Glutamatergic neuron (in vitro differentiated cells): ENCODE results near the gene MID1. TPM values are rescaled to one million over a fixed set of nuclear protein-coding genes. Genes with fewer than 3 reads are reported as not detected.

Experiments
- DNase-seq: peaks from one replicate; pipeline ENCODE4 v3.0.0; 2022
- H3K27ac Mint-ChIP-seq: one replicate; pipeline ENCODE4 v1.8.0; 2020; ENCODE audit warnings: mild to moderate bottlenecking, mixed read lengths, inconsistent platforms; ENCODE audit not compliant: unreplicated experiment
- H3K27me3 Mint-ChIP-seq: one replicate; pipeline ENCODE4 v1.8.0; 2020; ENCODE audit warnings: mild to moderate bottlenecking, moderate library complexity, mixed read lengths, inconsistent platforms; ENCODE audit not compliant: unreplicated experiment
- H3K36me3 Mint-ChIP-seq: one replicate; pipeline ENCODE4 v1.8.0; 2020; ENCODE audit warnings: mild to moderate bottlenecking, mixed read lengths, inconsistent platforms; ENCODE audit not compliant: unreplicated experiment
- H3K4me1 Mint-ChIP-seq: one replicate; pipeline ENCODE4 v1.8.0; 2020; ENCODE audit warnings: mild to moderate bottlenecking, low read depth, mixed read lengths, inconsistent platforms; ENCODE audit not compliant: unreplicated experiment
- H3K4me3 Mint-ChIP-seq: one replicate; pipeline ENCODE4 v1.8.0; 2020; ENCODE audit warnings: mild to moderate bottlenecking, mixed read lengths, inconsistent platforms; ENCODE audit not compliant: unreplicated experiment
- H3K9me3 Mint-ChIP-seq: one replicate; pipeline ENCODE4 v1.8.0; 2020; ENCODE audit warnings: mild to moderate bottlenecking, moderate library complexity, mixed read lengths, inconsistent platforms; ENCODE audit not compliant: unreplicated experiment
- total RNA-seq: library from RNA; stranded (reverse); fragmentation: NEBNext Ultra II Directional; extraction: Animal tissue kit (Norgen Biotek cat#: 25700); gene quantifications from one replicate; pipeline ENCODE4 v1.2.1, GENCODE V29; 2021; ENCODE audit not compliant: unreplicated experiment
- TF ChIP-seq, protein P1 (sequence below): fragments of 200-600 bp; sonication (generic); IDR thresholded peaks from one replicate; pipeline ENCODE4 v1.5.0; 2021; ENCODE audit not compliant: partially characterized antibody, unreplicated experiment

Gene MID1
- total RNA-seq, 1 donor from 2014 or later = 9.2 TPM

- no peaks in the 10 kb centered on the region for H3K36me3 Mint-ChIP-seq
Measured at GRCh38 chrX:10508891-10509290, 111.5 kb downstream of the MID1 start.

DNA sequence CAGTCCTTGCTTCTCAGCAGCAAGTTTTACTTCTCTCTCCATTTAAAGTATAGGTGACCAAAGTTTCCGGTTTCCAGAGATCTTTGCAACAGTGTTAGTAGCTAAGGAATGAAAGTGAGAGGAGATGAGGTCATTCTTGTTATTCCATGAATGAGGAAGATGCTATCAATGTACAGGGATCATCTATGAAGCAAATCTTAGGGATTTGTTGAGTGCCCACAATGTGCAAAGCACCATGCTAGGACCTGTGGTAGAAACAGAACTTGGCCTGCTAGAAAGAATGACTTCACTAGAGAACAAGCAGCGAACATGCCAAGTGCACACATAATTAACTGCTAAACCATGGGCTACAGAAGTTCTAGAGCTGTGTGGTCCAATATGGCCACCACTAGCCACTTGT lies 112.5 kb downstream of the MID1 start:
- TF ChIP-seq, protein P1, sequence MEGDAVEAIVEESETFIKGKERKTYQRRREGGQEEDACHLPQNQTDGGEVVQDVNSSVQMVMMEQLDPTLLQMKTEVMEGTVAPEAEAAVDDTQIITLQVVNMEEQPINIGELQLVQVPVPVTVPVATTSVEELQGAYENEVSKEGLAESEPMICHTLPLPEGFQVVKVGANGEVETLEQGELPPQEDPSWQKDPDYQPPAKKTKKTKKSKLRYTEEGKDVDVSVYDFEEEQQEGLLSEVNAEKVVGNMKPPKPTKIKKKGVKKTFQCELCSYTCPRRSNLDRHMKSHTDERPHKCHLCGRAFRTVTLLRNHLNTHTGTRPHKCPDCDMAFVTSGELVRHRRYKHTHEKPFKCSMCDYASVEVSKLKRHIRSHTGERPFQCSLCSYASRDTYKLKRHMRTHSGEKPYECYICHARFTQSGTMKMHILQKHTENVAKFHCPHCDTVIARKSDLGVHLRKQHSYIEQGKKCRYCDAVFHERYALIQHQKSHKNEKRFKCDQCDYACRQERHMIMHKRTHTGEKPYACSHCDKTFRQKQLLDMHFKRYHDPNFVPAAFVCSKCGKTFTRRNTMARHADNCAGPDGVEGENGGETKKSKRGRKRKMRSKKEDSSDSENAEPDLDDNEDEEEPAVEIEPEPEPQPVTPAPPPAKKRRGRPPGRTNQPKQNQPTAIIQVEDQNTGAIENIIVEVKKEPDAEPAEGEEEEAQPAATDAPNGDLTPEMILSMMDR = no peak
- DNase-seq = no peak
- H3K36me3 Mint-ChIP-seq = no peaks in the 10 kb centered on the region
- no peaks in the 10 kb centered on the region for H3K9me3 Mint-ChIP-seq
- H3K27ac Mint-ChIP-seq = no peak overlapping the region
- no peak overlapping the region for H3K4me3 Mint-ChIP-seq
- no peaks in the 10 kb centered on the region for H3K4me1 Mint-ChIP-seq
- H3K27me3 Mint-ChIP-seq = no peaks in the 10 kb centered on the region

More at GRCh38 chrX:10508891-10509290, 111.5 kb downstream of the MID1 start:
- Mint-ChIP-seq H3K27ac (no peak overlapping the region), H3K4me1 (no peaks in the 10 kb centered on the region), H3K27me3 (no peaks in the 10 kb centered on the region), H3K4me3 (no peak overlapping the region), H3K9me3 (no peaks in the 10 kb centered on the region)
- DNase-seq = no peak
- TF ChIP-seq, protein P1 = no peak

- Mint-ChIP-seq H3K27ac (no peak overlapping the region), H3K36me3 (no peaks in the 10 kb centered on the region), H3K4me3 (no peak overlapping the region), H3K4me1 (no peaks in the 10 kb centered on the region), H3K9me3 (no peaks in the 10 kb centered on the region), H3K27me3 (no peaks in the 10 kb centered on the region)
- no peak for DNase-seq
- TF ChIP-seq, protein P1 = no peak
Measured at GRCh38 chrX:10507181-10507580, 113.2 kb downstream of the MID1 start.

GRCh38 chrX:10506781-10507180 lies 113.6 kb downstream of the MID1 start:
- TF ChIP-seq, protein P1 = no peak
- no peaks in the 10 kb centered on the region for H3K27me3 Mint-ChIP-seq
- H3K4me1 Mint-ChIP-seq = no peaks in the 10 kb centered on the region
- H3K36me3 Mint-ChIP-seq = no peaks in the 10 kb centered on the region
- H3K4me3 Mint-ChIP-seq = no peak overlapping the region
- no peak for DNase-seq
- no peak overlapping the region for H3K27ac Mint-ChIP-seq
- no peaks in the 10 kb centered on the region for H3K9me3 Mint-ChIP-seq

GRCh38 chrX:10505726-10506125 lies 114.7 kb downstream of the MID1 start:
- Mint-ChIP-seq H3K4me3 (no peak overlapping the region), H3K36me3 (no peaks in the 10 kb centered on the region), H3K27me3 (no peaks in the 10 kb centered on the region), H3K9me3 (no peaks in the 10 kb centered on the region), H3K27ac (no peak overlapping the region), H3K4me1 (no peaks in the 10 kb centered on the region)
- TF ChIP-seq, protein P1 = no peak
- no peak for DNase-seq
